SH-SY5Y (cell line): ENCODE data around the gene NBAS.

Source experiments
- GATA2 ChIP-seq: IDR thresholded peaks from 2 replicates; pipeline ENCODE4 v1.6.1; 2011; ENCODE audit warnings: mild to moderate bottlenecking, low read depth, low read length
- GATA3 ChIP-seq: IDR thresholded peaks from 2 replicates; pipeline ENCODE4 v1.6.1; 2011; ENCODE audit warnings: low read depth, mild to moderate bottlenecking, low read length, moderate library complexity

DNA sequence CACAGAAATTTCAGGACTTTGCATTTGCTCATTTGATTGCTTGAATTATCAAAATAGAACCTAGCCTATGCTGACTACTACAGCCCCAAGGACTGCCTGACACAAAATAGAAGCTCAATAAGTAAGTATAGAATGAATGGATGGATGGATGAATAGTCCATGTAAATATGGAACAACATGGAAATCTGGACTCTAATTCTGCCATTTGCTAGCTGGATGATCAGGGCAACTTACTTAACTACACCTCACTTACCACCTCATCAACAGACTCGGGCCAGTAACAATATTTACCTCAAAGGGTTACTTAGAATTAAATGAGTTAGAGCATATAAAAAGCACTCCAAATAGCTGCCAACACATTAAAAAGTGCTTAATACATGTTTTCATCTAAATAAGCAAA lies 50.6 kb downstream of the NBAS start:
- no peak for TF ChIP-seq GATA2
- no peak for TF ChIP-seq GATA3
